Liver (tissue), 3 donors: Measurements from ENCODE around the gene PLG.

Source experiments
- FOXA1 ChIP-seq: IDR thresholded peaks from 2 replicates; pipeline ENCODE4 v1.6.1; 2016; ENCODE audit warnings: antibody characterized with exemption
- GABPA ChIP-seq, 2 donors: IDR thresholded peaks in 1 of 2; conservative IDR thresholded peaks in 1 of 2; 2 replicates each; pipeline ENCODE4 v1.6.1; 2016; ENCODE audit warnings: antibody characterized with exemption in 2 of 2, mild to moderate bottlenecking in 1 of 2, moderate library complexity in 1 of 2
- HNF4A ChIP-seq, 2 donors: conservative IDR thresholded peaks; 2 replicates each; pipeline ENCODE4 v1.6.1; 2016; ENCODE audit warnings: antibody characterized with exemption in 2 of 2, mild to moderate bottlenecking in 2 of 2
- HNF4G ChIP-seq: IDR thresholded peaks from 2 replicates; pipeline ENCODE4 v1.6.1; 2016; ENCODE audit warnings: antibody characterized with exemption
- JUND ChIP-seq, 2 donors: IDR thresholded peaks; 2 replicates each; pipeline ENCODE4 v1.6.1; 2016; ENCODE audit warnings: antibody characterized with exemption in 2 of 2
- NR2F2 ChIP-seq: IDR thresholded peaks from 2 replicates; pipeline ENCODE4 v1.6.1; 2016; ENCODE audit warnings: antibody characterized with exemption
- RAD21 ChIP-seq, 2 donors: IDR thresholded peaks; 2 replicates each; pipeline ENCODE4 v1.6.1; 2016; ENCODE audit warnings: antibody characterized with exemption in 2 of 2, mild to moderate bottlenecking in 2 of 2
- SP1 ChIP-seq: IDR thresholded peaks from 2 replicates; pipeline ENCODE4 v1.6.1; 2018; ENCODE audit warnings: antibody characterized with exemption, mild to moderate bottlenecking
- TAF1 ChIP-seq: conservative IDR thresholded peaks from 2 replicates; pipeline ENCODE4 v1.6.1; 2016; ENCODE audit warnings: antibody characterized with exemption, mild to moderate bottlenecking
- YY1 ChIP-seq: IDR thresholded peaks from 2 replicates; pipeline ENCODE4 v1.6.1; 2016; ENCODE audit warnings: antibody characterized with exemption, mild to moderate bottlenecking
- TF ChIP-seq, protein P1 (sequence below): fragments of 150-350 bp; IDR thresholded peaks from 2 replicates; pipeline ENCODE4 v1.5.1; 2017; ENCODE audit warnings: improper control_type of control experiment, low read depth, low read length; ENCODE audit not compliant: missing input control
- TF ChIP-seq, protein P2 (sequence below): IDR thresholded peaks from 2 replicates; pipeline ENCODE4 v1.6.1; 2016; ENCODE audit warnings: antibody characterized with exemption
- TF ChIP-seq, protein P3 (sequence below): IDR thresholded peaks from 2 replicates; pipeline ENCODE4 v1.6.1; 2016; ENCODE audit warnings: antibody characterized with exemption, mild to moderate bottlenecking
- TF ChIP-seq, protein P4 (sequence below): IDR thresholded peaks from 2 replicates; pipeline ENCODE4 v1.6.1; 2016; ENCODE audit warnings: antibody characterized with exemption
- donor health status: healthy.
- donor health status: healthy.

DNA sequence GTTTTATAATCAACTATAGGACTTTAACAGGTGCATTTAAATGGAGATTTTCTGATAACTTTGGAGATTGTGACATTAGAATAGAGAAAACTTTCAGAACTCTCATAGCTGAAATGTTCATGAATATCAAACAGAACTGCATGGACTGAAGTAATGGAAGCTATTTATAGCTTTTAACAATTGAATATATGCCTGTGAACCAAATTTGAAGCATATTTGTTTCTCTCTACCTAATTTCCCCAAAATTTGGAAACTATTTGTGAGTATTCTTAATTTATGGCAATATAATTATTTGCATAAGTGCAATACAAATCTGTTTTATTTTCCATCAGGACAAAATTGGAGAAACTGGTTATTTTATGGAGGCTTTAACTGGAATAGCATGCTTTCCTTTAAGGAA is 96.6 kb downstream of the PLG start:
- TF ChIP-seq JUND (IDR thresholded peaks at IDR 0.05) = no peak
- TF ChIP-seq, protein P1, sequence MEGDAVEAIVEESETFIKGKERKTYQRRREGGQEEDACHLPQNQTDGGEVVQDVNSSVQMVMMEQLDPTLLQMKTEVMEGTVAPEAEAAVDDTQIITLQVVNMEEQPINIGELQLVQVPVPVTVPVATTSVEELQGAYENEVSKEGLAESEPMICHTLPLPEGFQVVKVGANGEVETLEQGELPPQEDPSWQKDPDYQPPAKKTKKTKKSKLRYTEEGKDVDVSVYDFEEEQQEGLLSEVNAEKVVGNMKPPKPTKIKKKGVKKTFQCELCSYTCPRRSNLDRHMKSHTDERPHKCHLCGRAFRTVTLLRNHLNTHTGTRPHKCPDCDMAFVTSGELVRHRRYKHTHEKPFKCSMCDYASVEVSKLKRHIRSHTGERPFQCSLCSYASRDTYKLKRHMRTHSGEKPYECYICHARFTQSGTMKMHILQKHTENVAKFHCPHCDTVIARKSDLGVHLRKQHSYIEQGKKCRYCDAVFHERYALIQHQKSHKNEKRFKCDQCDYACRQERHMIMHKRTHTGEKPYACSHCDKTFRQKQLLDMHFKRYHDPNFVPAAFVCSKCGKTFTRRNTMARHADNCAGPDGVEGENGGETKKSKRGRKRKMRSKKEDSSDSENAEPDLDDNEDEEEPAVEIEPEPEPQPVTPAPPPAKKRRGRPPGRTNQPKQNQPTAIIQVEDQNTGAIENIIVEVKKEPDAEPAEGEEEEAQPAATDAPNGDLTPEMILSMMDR = no peak
- TF ChIP-seq YY1 = no peak
- no peak for TF ChIP-seq NR2F2
- TF ChIP-seq, protein P2, sequence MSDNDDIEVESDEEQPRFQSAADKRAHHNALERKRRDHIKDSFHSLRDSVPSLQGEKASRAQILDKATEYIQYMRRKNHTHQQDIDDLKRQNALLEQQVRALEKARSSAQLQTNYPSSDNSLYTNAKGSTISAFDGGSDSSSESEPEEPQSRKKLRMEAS = no peak
- TF ChIP-seq TAF1 = no peak
- TF ChIP-seq, protein P3, sequence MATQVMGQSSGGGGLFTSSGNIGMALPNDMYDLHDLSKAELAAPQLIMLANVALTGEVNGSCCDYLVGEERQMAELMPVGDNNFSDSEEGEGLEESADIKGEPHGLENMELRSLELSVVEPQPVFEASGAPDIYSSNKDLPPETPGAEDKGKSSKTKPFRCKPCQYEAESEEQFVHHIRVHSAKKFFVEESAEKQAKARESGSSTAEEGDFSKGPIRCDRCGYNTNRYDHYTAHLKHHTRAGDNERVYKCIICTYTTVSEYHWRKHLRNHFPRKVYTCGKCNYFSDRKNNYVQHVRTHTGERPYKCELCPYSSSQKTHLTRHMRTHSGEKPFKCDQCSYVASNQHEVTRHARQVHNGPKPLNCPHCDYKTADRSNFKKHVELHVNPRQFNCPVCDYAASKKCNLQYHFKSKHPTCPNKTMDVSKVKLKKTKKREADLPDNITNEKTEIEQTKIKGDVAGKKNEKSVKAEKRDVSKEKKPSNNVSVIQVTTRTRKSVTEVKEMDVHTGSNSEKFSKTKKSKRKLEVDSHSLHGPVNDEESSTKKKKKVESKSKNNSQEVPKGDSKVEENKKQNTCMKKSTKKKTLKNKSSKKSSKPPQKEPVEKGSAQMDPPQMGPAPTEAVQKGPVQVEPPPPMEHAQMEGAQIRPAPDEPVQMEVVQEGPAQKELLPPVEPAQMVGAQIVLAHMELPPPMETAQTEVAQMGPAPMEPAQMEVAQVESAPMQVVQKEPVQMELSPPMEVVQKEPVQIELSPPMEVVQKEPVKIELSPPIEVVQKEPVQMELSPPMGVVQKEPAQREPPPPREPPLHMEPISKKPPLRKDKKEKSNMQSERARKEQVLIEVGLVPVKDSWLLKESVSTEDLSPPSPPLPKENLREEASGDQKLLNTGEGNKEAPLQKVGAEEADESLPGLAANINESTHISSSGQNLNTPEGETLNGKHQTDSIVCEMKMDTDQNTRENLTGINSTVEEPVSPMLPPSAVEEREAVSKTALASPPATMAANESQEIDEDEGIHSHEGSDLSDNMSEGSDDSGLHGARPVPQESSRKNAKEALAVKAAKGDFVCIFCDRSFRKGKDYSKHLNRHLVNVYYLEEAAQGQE = no peak
- TF ChIP-seq, protein P4, sequence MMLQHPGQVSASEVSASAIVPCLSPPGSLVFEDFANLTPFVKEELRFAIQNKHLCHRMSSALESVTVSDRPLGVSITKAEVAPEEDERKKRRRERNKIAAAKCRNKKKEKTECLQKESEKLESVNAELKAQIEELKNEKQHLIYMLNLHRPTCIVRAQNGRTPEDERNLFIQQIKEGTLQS = no peak
- no peak for TF ChIP-seq GABPA (IDR thresholded peaks at IDR 0.05 in 1 of 2, conservative IDR thresholded peaks at IDR 0.05 in 1 of 2)
- TF ChIP-seq SP1 = no peak
- TF ChIP-seq FOXA1 = no peak
- no peak for TF ChIP-seq RAD21 (IDR thresholded peaks at IDR 0.05)
- no peak for TF ChIP-seq HNF4A (conservative IDR thresholded peaks at IDR 0.05)
- no peak for TF ChIP-seq HNF4G
